ENCODE results near the gene OTUD6A.

DNA sequence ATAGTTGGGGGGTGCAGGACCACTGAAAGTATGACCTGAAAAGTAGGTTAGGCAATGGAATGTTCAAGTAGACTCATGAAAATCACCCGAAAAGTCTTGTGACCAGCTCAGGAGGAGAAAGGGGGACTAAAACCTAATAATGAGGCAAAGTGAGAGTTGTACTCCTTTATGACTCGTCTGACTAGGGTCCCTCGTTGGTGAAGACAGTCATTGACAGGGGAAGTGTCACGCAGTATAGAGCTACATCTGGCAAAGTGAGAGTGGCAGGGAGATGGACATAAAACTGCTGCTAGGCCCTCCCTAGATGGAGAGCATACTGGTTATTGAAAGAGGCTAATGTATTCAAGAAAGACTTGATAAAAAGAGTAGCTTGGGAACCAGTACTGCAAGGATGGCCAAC is 20.5 kb downstream of the OTUD6A start:
- TF ChIP-seq EZH2 (IDR thresholded peaks at IDR 0.05) (no peak), POLR2AphosphoS5 (IDR thresholded peaks at IDR 0.05; ENCODE audit: borderline replicate concordance, low read depth, low read length) (no peak)
